RWPE1 (cell line): ENCODE data around the gene MYZAP.
A peak's percentile ranks its signal among the peaks of the same experiment; 100 is the strongest.

ENCODE experiments used
- CTCF ChIA-PET: fragments of 350-600 bp; sonication (Branson Sonifier 250); formaldehyde crosslinking; extraction: SDS; loops from one replicate; lab custom pipeline; 2021; lab: Yijun Ruan, JAX
- POLR2A ChIA-PET: fragments of 400-600 bp; formaldehyde crosslinking; extraction: SDS; loops from one replicate; lab custom pipeline; 2020; ENCODE audit warnings: antibody characterized with exemption; ENCODE audit not compliant: low non-redundant PET; lab: Yijun Ruan, JAX
- DNase-seq: peaks from one replicate; pipeline ENCODE4 v3.0.0; 2012; ENCODE audit warnings: low spot score
- H3K27ac ChIP-seq: fragments of 450-650 bp; 2 replicates; pipeline ENCODE4 v1.5.1; 2017
- CTCF ChIP-seq: fragments of 450-650 bp; conservative IDR thresholded peaks from 2 replicates; pipeline ENCODE4 v1.5.1; 2017; ENCODE audit warnings: low read depth, mild to moderate bottlenecking

MYZAP gene

GRCh38 chr15:57698243-57698642, 106.5 kb downstream of the MYZAP start:
- POLR2A ChIA-PET = no interaction called here
- no peak for TF ChIP-seq CTCF
- CTCF ChIA-PET = no interaction called here
- no peak for DNase-seq
- no peak overlapping the region for H3K27ac ChIP-seq

GRCh38 chr15:57698991-57699390, 107.3 kb downstream of the MYZAP start:
- ChIA-PET CTCF (interaction anchor here (0.7 kb wide), 2 partner anchors 115 to 513 kb away, joined by 4 to 7 read pairs; no protein-coding TSS in a partner anchor), POLR2A (no interaction called here)
- DNase-seq = no peak
- no peak for TF ChIP-seq CTCF
- H3K27ac ChIP-seq = no peak overlapping the region

- ChIA-PET CTCF (interaction anchor here (0.6 kb wide), 1 partner anchor 30 kb away, joined by 3 read pairs; no protein-coding TSS in a partner anchor), POLR2A (no interaction called here)
- TF ChIP-seq CTCF = no peak
These were observed 111.7 kb downstream of the MYZAP start for GRCh38 chr15:57703387-57703786.

GRCh38 chr15:57704441-57704840, 112.7 kb downstream of the MYZAP start:
- TF ChIP-seq CTCF = no peak
- CTCF ChIA-PET = no interaction called here
- POLR2A ChIA-PET = no interaction called here
- no peak overlapping the region for H3K27ac ChIP-seq
- no peak for DNase-seq

More at GRCh38 chr15:57703387-57703786, 111.7 kb downstream of the MYZAP start:
- no peak overlapping the region for H3K27ac ChIP-seq
- no peak for DNase-seq

- ChIA-PET CTCF (interaction anchor here (0.6 to 1.4 kb wide), 2 partner anchors 21 to 178 kb away, joined by 3 to 4 read pairs; no protein-coding TSS in a partner anchor), POLR2A (no interaction called here)
- peak overlapping the region; percentile 91 for H3K27ac ChIP-seq
- no peak for DNase-seq
- no peak for TF ChIP-seq CTCF
These were observed 114.2 kb downstream of the MYZAP start for GRCh38 chr15:57705746-57706404.

GRCh38 chr15:57706405-57707209, 114.9 kb downstream of the MYZAP start, which contains the start of gene POLR2M:
POLR2M (plus strand) TSS chr15:57706714; CDS start chr15:57706843, 129 bp downstream.
- no peak for TF ChIP-seq CTCF
- ChIA-PET CTCF (interaction anchor here (0.6 to 1.4 kb wide), 7 partner anchors 11 to 179 kb away, joined by 3 to 4 read pairs (median 3); no protein-coding TSS in a partner anchor), POLR2A (interaction anchor here (1.2 kb wide), 2 partner anchors 21 to 59 kb away, joined by 3 read pairs; no protein-coding TSS in a partner anchor)
- peak within 1 kb of the TSS; percentile 91 for H3K27ac ChIP-seq
- peak; percentile 97 for DNase-seq
